Trophoblast cell (in vitro differentiated cells and primary cell): ENCODE measurements around the gene FAM120A.

ENCODE experiments used
- DNase-seq, 2 donors: peaks; one replicate each; pipeline ENCODE4 v3.0.0-alpha.2; 2016
- H2AFZ ChIP-seq: 2 replicates; pipeline ENCODE4 v1.6.1; 2013; ENCODE audit warnings: low read length, moderate library complexity, mild to moderate bottlenecking; ENCODE audit not compliant: insufficient read depth, poor library complexity
- H2AK5ac ChIP-seq: 2 replicates; pipeline ENCODE4 v1.6.1; 2013; ENCODE audit warnings: mild to moderate bottlenecking, low read length
- H2BK120ac ChIP-seq: 2 replicates; pipeline ENCODE4 v1.6.1; 2013; ENCODE audit warnings: low read length, mild to moderate bottlenecking, moderate library complexity; ENCODE audit not compliant: insufficient read depth, poor library complexity
- H2BK12ac ChIP-seq: 2 replicates; pipeline ENCODE4 v1.6.1; 2013; ENCODE audit warnings: mild to moderate bottlenecking, low read length, moderate library complexity
- H2BK5ac ChIP-seq: 2 replicates; pipeline ENCODE4 v1.6.1; 2013; ENCODE audit warnings: low read length, low read depth, moderate library complexity, mild to moderate bottlenecking; ENCODE audit not compliant: poor library complexity
- H3K14ac ChIP-seq: 2 replicates; pipeline ENCODE4 v1.6.1; 2013; ENCODE audit warnings: mild to moderate bottlenecking, low read length
- H3K18ac ChIP-seq: 2 replicates; pipeline ENCODE4 v1.6.1; 2013; ENCODE audit warnings: mild to moderate bottlenecking, low read length
- H3K23ac ChIP-seq: 2 replicates; pipeline ENCODE4 v1.6.1; 2013; ENCODE audit warnings: low read length
- H3K27ac ChIP-seq: 2 replicates; pipeline ENCODE4 v1.5.1; 2013; ENCODE audit warnings: low read depth, mild to moderate bottlenecking, inconsistent platforms, low read length, moderate library complexity
- H3K27me3 ChIP-seq: 2 replicates; pipeline ENCODE4 v1.6.1; 2013; ENCODE audit warnings: inconsistent platforms, mild to moderate bottlenecking, low read length, moderate library complexity; ENCODE audit not compliant: insufficient read depth
- H3K36me3 ChIP-seq, 2 experiments: 1 replicate in 1 of 2; 2 replicates in 1 of 2; pipeline ENCODE4 v1.6.1; 2013; ENCODE audit warnings: low read length in 2 of 2, mild to moderate bottlenecking in 2 of 2, moderate library complexity in 1 of 2; ENCODE audit not compliant: insufficient read depth in 2 of 2, control insufficient read depth in 1 of 2
- H3K4ac ChIP-seq: 2 replicates; pipeline ENCODE4 v1.6.1; 2013; ENCODE audit warnings: low read depth, mild to moderate bottlenecking, low read length, moderate library complexity
- H3K4me1 ChIP-seq, 2 experiments: 1 replicate in 1 of 2; 2 replicates in 1 of 2; pipeline ENCODE4 v1.6.1; 2013; ENCODE audit warnings: low read length in 2 of 2, mild to moderate bottlenecking in 2 of 2, moderate library complexity in 1 of 2; ENCODE audit not compliant: insufficient read depth in 2 of 2, control insufficient read depth in 1 of 2
- H3K4me2 ChIP-seq: 2 replicates; pipeline ENCODE4 v1.6.1; 2013; ENCODE audit warnings: inconsistent platforms, mild to moderate bottlenecking, low read length, moderate library complexity
- H3K4me3 ChIP-seq: 2 replicates; pipeline ENCODE4 v1.5.1; 2013; ENCODE audit warnings: mild to moderate bottlenecking, low read depth, low read length, inconsistent platforms
- H3K79me1 ChIP-seq: one replicate; pipeline ENCODE4 v1.6.1; 2013; ENCODE audit warnings: low read length
- H3K79me2 ChIP-seq: 2 replicates; pipeline ENCODE4 v1.6.1; 2013; ENCODE audit warnings: low read length, mild to moderate bottlenecking; ENCODE audit not compliant: control insufficient read depth, insufficient read depth, poor library complexity
- H3K9ac ChIP-seq: 2 replicates; pipeline ENCODE4 v1.6.1; 2013; ENCODE audit warnings: mild to moderate bottlenecking, low read length
- H3K9me3 ChIP-seq: 2 replicates; pipeline ENCODE4 v1.6.1; 2013; ENCODE audit warnings: low read depth, mild to moderate bottlenecking, control low read depth, inconsistent platforms, low read length; ENCODE audit not compliant: insufficient read depth
- H4K12ac ChIP-seq: 2 replicates; pipeline ENCODE4 v1.6.1; 2013; ENCODE audit warnings: low read depth, mild to moderate bottlenecking, low read length, moderate library complexity
- H4K8ac ChIP-seq: 2 replicates; pipeline ENCODE4 v1.6.1; 2013; ENCODE audit warnings: low read depth, mild to moderate bottlenecking, low read length, moderate library complexity
- H4K91ac ChIP-seq: one replicate; pipeline ENCODE4 v1.6.1; 2013; ENCODE audit warnings: low read depth, mild to moderate bottlenecking, low read length, moderate library complexity
- WGBS: extraction: QIAGEN DNeasy Blood & Tissue Kit; methylation state at CpG from one replicate; pipeline ENCODE4 v1.1.7; 2013; ENCODE audit warnings: missing lambda C conversion rate; ENCODE audit not compliant: insufficient read length, insufficient coverage; ENCODE audit errors: extremely low coverage; 5-methylcytosine and 5-hydroxymethylcytosine counted together

FAM120A gene

GRCh38 chr9:93536874-93537273, 85.4 kb downstream of the FAM120A start:
- H3K27me3 ChIP-seq: no peaks in the 10 kb centered on the region
- H3K4ac ChIP-seq: no peak overlapping the region
- no peak overlapping the region for H2BK5ac ChIP-seq
- H3K23ac ChIP-seq: no peak overlapping the region
- H2BK120ac ChIP-seq: no peak overlapping the region
- no peak overlapping the region for H3K18ac ChIP-seq
- H3K9ac ChIP-seq: no peak overlapping the region
- peaks cover 20 to 34% of the 10 kb centered on the region in 2 experiments for H3K36me3 ChIP-seq
- H3K4me3 ChIP-seq: no peak overlapping the region
- H2AK5ac ChIP-seq: no peak overlapping the region
- H3K79me2 ChIP-seq: peaks cover 1% of the 10 kb centered on the region
- no peak overlapping the region for H2AFZ ChIP-seq
- DNase-seq: peak; percentile 83 to 89
- H3K4me2 ChIP-seq: no peak overlapping the region
- H3K14ac ChIP-seq: no peak overlapping the region
- no peak overlapping the region for H4K8ac ChIP-seq
- no peak overlapping the region for H2BK12ac ChIP-seq
- H3K27ac ChIP-seq: no peak overlapping the region
- no peak overlapping the region for H4K91ac ChIP-seq
- peaks cover 2% of the 10 kb centered on the region for H3K9me3 ChIP-seq
- H3K4me1 ChIP-seq: no peaks in the 10 kb centered on the region
- H4K12ac ChIP-seq: no peak overlapping the region
- H3K79me1 ChIP-seq: no peaks in the 10 kb centered on the region
- no CpG with 5 or more reads among the region's 9 CpGs for WGBS

DNA sequence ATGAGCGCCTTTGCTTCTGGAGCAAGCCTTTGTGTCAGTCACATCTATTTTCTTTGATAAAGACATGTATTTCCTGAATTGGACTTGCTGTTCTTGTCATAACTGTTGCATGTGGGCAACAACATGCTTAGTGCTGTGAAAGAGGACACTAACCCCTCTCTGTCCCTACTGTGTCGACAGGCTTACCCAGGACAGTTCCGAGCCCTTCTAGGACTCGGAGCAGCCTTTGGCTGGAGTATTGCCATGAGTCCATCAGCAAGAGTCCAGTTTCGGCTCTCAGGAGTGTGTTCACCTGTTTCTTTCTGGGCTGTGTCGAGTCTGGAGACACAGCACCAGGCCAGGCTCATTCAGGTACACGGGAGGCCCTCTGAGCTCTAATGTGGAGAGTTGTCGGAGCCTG, 88.8 kb downstream of the FAM120A start:
- Histone ChIP-seq H3K18ac (no peak overlapping the region), H2BK120ac (no peak overlapping the region), H3K4me1 (no peaks in the 10 kb centered on the region), H4K91ac (no peak overlapping the region), H3K79me2 (no peaks in the 10 kb centered on the region), H4K8ac (no peak overlapping the region), H3K4ac (no peak overlapping the region), H2AFZ (no peak overlapping the region), H3K9ac (no peak overlapping the region), H3K4me3 (peak overlapping the region; percentile 25), H2AK5ac (no peak overlapping the region), H3K36me3 (peaks cover 20 to 33% of the 10 kb centered on the region in 2 experiments), H3K9me3 (no peaks in the 10 kb centered on the region), H4K12ac (no peak overlapping the region), H2BK12ac (no peak overlapping the region), H3K27ac (no peak overlapping the region), H3K14ac (no peak overlapping the region), H3K27me3 (no peaks in the 10 kb centered on the region), H2BK5ac (no peak overlapping the region), H3K4me2 (no peak overlapping the region), H3K23ac (no peak overlapping the region), H3K79me1 (no peaks in the 10 kb centered on the region)
- WGBS: no CpG with 5 or more reads among the region's 8 CpGs
- no peak for DNase-seq

DNA sequence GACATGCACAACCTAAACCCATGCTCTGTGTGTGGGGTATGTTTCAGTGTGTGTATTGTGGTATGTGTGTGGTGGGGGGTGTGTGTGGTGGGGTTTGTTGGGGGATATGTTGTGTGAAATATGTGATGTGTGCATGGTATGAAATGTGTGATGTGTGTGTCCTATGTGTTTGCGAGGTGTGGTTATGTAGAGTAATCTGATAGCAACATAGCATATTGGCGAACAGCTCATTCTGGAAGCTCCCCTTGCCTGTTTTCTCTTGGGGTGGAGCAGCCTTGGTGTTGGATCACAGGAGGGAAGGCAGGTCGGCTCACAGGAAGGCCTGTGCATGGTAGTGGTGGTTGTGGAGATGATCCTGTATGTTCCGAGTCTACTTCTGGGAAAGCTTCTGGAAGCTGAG, 89.5 kb downstream of the FAM120A start:
- Histone ChIP-seq H4K8ac (no peak overlapping the region), H2AFZ (no peak overlapping the region), H2AK5ac (no peak overlapping the region), H3K4ac (no peak overlapping the region), H2BK12ac (no peak overlapping the region), H3K4me2 (no peak overlapping the region), H2BK5ac (no peak overlapping the region), H3K9ac (no peak overlapping the region), H3K79me2 (no peaks in the 10 kb centered on the region), H4K91ac (no peak overlapping the region), H4K12ac (no peak overlapping the region), H3K23ac (no peak overlapping the region), H3K14ac (no peak overlapping the region), H2BK120ac (no peak overlapping the region), H3K36me3 (peaks cover 21 to 33% of the 10 kb centered on the region in 2 experiments), H3K4me3 (no peak overlapping the region), H3K27ac (no peak overlapping the region), H3K9me3 (no peaks in the 10 kb centered on the region), H3K18ac (no peak overlapping the region), H3K4me1 (no peaks in the 10 kb centered on the region), H3K27me3 (no peaks in the 10 kb centered on the region), H3K79me1 (no peaks in the 10 kb centered on the region)
- no peak for DNase-seq
- 100% methylated on average over 1 of the region's 4 CpGs for WGBS

- Histone ChIP-seq H3K18ac (no peak overlapping the region), H3K4ac (no peak overlapping the region), H2AK5ac (no peak overlapping the region), H3K27me3 (no peaks in the 10 kb centered on the region), H2AFZ (no peak overlapping the region), H3K27ac (no peak overlapping the region), H3K4me2 (no peak overlapping the region), H4K91ac (no peak overlapping the region), H3K79me1 (no peaks in the 10 kb centered on the region), H3K9ac (no peak overlapping the region), H2BK12ac (no peak overlapping the region), H3K79me2 (no peaks in the 10 kb centered on the region), H2BK120ac (no peak overlapping the region), H3K4me3 (no peak overlapping the region), H3K14ac (no peak overlapping the region), H3K23ac (no peak overlapping the region), H3K36me3 (peaks cover 26 to 36% of the 10 kb centered on the region in 2 experiments), H4K8ac (no peak overlapping the region), H4K12ac (no peak overlapping the region), H3K9me3 (no peaks in the 10 kb centered on the region), H3K4me1 (no peaks in the 10 kb centered on the region), H2BK5ac (no peak overlapping the region)
- no peak for DNase-seq
- WGBS: no CpG with 5 or more reads among the region's 8 CpGs
Observed at GRCh38 chr9:93541581-93542349, 90.3 kb downstream of the FAM120A start.
